ENCODE measurements around the gene MTX1.
"Not testable (repeated sequence)": the region's sequence is repeated elsewhere in the genome, so short reads cannot be mapped to it uniquely, and the experiment has no call there.

Gene MTX1, protein sequence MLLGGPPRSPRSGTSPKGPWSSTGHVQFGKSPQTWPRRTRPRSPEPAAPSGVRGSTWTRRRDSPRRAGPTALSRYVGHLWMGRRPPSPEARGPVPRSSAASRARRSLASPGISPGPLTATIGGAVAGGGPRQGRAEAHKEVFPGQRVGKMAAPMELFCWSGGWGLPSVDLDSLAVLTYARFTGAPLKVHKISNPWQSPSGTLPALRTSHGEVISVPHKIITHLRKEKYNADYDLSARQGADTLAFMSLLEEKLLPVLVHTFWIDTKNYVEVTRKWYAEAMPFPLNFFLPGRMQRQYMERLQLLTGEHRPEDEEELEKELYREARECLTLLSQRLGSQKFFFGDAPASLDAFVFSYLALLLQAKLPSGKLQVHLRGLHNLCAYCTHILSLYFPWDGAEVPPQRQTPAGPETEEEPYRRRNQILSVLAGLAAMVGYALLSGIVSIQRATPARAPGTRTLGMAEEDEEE

DNA sequence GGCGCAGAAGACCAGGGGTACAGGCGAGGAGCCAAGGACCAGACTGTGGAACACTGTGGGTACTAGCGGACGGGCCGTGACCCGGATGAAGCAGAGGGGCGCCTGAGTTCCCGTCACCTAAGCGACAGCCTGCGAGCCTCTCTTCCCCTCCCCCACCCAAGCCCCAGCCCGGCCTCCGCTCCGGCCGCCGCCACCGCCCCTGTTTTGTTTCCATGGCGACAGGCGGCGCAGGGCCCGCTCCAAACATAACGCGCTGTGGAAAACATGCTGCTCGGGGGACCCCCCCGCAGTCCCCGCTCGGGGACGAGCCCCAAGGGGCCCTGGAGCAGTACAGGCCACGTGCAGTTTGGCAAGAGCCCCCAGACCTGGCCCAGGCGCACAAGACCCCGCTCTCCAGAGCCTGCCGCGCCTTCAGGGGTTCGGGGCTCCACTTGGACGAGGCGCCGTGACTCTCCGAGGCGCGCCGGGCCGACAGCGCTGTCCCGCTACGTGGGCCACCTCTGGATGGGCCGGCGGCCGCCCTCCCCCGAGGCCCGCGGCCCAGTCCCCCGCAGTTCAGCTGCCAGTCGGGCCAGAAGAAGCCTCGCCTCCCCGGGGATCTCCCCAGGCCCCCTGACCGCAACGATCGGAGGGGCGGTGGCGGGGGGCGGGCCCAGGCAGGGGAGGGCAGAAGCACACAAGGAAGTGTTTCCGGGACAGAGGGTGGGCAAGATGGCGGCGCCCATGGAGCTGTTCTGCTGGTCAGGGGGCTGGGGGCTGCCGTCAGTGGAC, at the start of gene MTX1:
Gene MTX1, plus strand, starts transcription at position 155 of the 771 bp plus-strand sequence. Its CDS starts 110 bp downstream, at position 265.
- DNase-seq (ENCODE audit: low read depth, low spot score): peak; percentile 81

DNA sequence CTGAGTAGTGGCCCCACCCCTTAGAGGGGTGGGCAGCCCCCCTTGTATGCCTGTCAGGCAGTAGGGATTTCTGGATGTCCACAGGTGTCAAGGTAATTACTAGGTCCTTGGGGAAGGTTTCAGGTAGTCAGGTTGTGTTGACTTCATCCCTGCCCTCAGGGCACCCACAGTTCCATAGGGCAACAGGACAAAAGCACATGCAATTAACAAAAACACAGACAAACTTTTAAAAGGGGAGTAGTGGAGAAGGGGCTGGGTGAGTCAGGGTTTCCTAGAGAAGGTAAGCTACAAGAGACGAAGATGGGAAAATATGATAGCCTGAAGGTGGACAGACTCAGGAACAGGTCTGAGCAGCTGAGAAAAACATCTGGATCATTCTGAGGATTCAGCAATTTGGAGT, 49.5 kb upstream of the MTX1 start:
- no peak for DNase-seq (ENCODE audit: low read depth, low spot score)

DNA sequence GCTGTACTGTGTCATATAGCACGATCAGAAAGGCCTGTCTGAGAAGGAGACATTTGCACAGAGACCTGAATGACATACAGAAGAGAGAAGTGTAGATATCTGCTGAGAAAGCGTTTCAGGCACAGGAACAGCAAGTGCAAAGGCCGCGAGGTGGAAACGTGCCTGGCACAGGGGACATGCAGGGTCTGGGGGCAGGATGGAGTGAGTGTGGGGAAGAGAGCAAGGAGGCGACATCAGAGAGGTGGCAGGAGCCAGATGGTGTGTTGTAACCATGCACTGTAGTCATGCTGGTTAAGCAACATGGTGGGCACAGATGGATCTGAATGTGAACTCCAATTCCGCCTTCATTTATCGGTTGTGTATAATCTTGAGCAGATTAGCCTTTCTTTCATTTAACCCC, 48.4 kb upstream of the MTX1 start:
- DNase-seq (ENCODE audit: low read depth, low spot score): no peak

DNA sequence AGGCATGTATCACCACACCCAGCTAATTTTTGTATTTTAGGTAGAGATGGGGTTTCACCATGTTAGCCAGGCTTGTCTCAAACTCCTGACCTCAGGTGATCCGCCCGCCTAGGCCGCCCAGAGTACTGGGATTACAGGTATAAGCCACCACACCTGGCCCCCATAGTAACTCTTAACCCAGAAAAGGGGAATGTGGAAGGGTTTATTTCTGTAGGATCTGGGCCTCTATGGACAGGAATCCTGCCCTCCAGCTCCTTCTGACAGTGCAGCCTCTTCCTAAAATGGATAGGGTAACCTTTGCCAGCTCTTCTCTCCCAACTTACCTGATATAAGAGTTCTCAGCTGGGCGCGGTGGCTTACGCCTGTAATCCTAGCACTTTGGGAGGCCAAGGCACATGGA, 45.9 kb upstream of the MTX1 start:
- not testable (repeated sequence) for DNase-seq (ENCODE audit: low read depth, low spot score)

DNA sequence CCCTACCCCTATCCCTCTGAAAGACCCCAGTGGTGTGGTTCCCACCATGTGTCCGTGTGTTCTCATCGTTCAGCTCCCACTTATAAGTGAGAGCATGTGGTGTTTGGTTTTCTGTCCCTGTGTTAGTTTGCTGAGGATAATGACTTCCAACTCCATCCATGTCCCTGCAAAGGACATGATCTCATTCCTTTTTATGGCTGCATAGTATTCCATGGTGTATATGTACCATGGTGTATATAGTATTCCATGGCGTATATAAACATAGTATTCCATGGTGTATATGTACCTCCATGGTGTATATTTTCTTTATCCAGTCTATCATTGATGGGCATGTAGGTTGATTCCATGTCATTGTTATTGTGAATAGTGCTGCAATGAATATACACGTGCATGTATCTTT, 44.7 kb upstream of the MTX1 start:
- not testable (repeated sequence) for DNase-seq (ENCODE audit: low read depth, low spot score)

DNA sequence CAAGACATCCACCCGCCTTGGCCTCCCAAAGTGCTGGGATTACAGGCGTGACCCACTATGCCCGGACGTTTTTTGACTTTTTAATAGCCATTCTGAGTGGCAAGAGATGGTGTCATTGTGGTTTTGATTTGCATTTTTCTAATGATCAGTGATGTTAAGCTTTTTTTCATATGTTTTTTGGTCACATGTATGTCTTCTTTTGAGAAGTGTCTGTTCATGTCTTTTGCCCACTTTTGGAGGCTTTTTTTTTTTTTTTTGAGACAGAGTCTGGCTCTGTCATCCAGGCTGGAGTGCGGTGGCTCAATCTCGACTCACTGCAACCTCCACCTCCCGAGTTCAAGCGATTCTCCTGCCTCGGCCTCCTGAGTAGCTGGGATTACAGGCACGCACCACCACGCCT, 43.9 kb upstream of the MTX1 start:
- not testable (repeated sequence) for DNase-seq (ENCODE audit: low read depth, low spot score)

DNA sequence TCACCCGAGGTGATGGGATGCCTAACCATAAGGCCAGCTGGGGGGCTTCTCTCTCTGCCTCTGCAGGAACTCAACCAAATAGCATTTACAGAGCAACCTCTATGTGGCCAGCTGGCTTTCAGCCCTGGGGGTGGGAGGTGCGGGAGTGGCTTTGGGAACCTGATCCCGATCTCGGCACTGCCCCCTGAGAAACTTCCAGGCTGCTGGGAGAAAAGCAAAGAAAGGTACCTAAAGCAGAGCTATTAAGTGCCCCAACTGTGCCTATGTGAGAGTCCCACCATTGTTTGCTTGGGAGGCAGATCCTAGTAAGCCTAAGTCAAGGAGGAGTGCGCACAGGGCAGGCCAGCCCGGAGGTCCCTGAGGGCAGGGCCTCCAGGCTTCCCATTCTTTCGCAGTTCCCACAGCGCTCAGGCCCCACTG, 42.4 kb upstream of the MTX1 start:
- no peak for DNase-seq (ENCODE audit: low read depth, low spot score)

DNA sequence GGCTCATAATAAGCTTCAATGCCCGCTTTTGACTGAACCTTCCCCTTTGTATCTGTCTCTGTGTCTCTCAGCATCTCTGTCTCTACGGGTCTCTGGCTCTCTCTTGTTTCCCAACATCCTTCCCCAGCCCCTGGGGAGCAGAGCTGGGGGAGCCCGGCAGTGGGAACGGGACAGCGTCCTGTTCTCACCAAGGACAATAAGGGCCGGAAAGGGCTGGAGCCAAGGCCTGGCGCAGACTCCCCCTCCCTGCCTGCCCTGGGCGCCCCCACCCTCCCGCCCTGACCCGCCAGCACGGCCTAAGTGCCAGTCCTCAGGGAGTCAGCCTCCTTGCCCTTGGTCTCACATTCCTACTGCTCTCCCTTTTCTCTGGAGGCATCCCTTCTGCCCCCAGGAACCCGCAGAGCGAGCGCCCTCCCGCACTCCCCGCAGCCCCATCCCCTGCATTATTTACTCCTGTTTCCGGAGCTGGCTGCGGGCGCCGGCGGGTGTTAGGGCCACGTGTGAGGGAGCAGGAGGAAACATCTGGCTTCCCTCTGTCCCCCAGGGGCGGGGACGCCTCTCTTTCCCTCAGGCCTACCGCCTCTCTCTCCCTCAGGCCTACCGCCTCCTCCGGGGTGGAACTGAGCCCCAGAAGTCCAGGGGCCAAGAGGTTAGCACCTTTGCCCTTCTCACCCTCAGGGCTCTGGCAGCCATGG, 41.9 kb upstream of the MTX1 start:
- DNase-seq (ENCODE audit: low read depth, low spot score): no peak

DNA sequence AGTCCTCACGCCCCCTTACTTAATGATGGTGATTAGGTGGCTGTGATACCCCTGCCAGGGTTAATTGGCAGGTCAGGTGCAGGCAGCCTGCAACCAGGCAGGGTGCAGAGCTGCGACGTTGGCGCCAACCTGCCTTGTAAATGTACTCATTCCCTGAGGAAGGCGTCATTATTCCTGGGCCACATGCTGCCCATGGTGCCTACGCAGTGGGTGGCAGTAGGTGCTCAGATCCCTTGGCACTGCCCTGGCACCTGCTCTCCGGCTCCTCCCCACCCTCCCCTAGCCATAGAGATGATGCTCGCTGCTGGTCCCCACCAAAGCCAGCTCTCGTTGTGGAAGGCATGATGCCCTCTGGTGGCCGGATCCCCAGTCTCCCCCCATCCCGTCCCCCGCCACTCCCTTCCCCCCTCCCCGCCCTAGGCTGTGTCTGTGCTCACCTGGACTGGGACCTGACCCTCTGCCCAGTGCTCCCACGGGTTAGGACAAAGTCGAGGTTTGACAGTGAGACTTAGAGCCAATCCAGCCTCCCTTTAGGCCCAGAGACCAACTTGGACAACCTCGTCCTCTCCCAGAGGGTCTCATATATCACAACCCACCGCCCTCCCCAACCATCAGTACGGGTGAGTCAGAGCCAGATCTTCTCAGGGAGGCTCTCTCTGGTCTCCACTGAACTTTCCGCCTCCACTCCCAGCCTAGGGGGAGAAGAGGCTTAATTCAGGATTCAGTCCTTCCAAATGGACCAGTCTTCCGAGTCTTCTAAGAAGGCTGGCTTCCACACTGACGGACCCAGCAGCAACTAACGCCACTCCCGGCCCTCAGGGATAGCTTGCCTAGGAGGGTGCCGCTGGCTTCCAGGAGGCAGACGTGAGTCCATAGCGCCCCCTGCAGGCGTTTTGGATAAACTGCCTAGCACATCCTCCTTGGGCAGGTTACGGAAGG, 41.1 kb upstream of the MTX1 start:
- peak; percentile 75 for DNase-seq (ENCODE audit: low read depth, low spot score)

DNA sequence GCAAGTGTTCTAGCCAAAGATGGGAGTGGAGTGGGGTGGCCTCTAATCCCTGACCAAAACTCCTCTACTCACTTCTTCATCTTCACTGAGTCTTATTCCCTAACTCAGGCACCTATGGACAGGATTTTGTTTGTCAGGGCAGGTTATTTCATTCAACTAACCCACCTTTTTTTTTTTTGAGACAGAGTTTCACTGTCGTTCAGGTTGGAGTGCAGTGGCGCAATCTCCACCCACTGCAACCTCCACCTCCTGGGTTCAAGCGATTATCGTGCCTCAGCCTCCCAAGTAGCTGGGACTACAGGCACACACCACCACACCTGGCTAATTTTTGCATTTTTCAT, 40.4 kb upstream of the MTX1 start:
- DNase-seq (ENCODE audit: low read depth, low spot score): not testable (repeated sequence)

DNA sequence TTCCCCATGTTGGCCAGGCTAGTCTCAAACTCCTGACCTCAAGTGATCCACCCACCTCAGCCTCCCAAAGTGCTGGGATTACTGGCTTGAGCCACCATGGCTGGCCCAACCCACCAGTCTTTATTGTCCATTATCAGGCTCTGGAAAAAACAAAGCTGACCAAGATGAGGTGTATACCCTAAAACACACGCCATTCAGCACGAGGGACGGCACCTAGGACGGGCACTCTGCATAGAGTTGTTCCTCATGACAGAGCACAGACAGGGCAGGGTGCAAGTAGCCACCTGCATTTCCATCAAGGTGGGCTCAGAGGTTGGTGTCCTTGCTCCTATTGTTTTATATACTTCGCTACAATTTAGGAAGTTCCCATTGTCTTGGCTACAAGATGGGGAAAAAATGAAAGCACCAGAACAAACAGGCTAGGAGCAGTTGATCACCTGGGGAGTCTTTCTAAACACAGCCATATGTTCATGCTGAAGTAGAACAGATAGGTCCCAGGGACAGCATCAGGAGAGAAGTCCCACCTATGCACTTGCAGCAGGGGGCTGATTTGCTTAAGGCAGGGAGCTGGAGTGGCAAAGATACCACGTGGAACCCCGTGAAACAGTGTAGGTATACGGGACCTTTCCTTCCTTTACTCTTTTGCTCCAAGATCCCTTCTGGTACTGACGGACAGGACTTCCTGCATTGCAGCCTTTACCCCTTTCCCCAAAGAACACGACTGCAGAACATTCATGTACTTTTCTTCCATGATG, 39.9 kb upstream of the MTX1 start:
- no peak for DNase-seq (ENCODE audit: low read depth, low spot score)

DNA sequence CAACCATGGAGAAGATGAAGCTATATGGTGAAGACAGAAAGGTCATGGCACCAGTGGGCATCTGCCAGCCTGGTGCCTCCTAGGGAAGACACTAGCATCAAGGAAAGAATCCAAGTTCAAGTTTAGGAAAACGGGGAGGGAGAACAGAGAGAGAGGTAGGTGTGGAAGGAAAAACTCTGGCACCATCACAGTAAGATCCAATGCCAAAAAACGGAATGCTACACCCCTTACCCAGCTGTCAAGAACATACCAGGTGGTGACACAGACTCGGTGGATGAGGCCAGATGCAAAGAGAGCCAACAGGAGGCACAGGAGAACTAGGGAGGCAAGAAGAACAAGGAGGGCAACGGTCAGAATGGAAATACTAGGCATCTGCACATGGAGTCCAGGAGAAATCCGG, 39.0 kb upstream of the MTX1 start:
- no peak for DNase-seq (ENCODE audit: low read depth, low spot score)

DNA sequence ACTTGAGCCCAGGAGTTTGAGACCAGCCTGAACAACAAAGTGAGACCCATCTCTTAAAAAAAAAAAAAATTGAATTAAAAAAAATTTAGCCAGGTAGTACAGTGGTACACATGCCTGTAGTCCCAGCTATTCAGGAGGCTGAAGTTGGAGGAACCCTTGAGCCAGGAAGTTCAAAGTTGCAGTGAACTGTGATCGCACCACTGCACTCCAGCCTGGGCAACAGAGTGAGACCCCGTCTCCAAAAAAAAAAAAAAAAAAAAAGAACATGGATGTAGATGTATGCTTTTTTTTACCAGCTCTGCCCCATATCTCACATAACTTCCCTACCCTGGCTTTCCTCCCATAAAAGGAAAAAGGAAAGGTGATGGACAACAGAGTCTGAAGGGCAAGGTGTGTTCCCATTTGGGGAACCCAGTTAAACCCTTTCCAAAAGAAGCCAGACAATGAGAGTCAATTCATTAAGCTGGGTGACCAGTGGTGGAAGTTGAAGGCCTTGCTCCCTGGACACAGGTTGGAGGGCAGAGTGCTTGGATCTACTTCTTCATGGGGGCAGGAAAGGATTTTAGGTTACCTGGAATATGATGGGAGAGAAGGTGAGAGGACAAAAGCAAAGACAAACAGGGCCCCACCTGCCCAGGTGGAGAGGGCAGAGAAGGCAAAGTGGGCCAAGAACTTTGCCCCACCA, 38.3 kb upstream of the MTX1 start:
- DNase-seq (ENCODE audit: low read depth, low spot score): no peak

DNA sequence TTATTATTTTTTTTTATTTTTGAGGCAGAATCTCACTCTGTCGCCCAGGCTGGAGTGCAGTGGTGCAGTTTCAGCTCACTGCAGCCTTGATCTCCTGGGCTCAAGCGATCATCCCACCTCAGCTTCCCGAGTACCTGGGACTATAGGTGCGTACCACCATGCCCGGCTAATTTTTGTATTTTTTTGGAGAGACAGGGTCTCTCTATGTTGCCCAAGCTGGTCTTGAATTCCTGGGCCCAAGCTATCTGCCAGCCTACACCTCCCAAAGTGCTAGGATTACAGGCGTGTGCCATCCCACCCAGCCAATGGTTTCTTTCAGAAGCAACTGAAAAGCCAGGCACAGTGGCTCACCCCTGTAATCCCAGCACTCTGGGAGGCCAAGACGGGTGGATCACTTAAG, 37.7 kb upstream of the MTX1 start:
- DNase-seq (ENCODE audit: low read depth, low spot score): no peak

DNA sequence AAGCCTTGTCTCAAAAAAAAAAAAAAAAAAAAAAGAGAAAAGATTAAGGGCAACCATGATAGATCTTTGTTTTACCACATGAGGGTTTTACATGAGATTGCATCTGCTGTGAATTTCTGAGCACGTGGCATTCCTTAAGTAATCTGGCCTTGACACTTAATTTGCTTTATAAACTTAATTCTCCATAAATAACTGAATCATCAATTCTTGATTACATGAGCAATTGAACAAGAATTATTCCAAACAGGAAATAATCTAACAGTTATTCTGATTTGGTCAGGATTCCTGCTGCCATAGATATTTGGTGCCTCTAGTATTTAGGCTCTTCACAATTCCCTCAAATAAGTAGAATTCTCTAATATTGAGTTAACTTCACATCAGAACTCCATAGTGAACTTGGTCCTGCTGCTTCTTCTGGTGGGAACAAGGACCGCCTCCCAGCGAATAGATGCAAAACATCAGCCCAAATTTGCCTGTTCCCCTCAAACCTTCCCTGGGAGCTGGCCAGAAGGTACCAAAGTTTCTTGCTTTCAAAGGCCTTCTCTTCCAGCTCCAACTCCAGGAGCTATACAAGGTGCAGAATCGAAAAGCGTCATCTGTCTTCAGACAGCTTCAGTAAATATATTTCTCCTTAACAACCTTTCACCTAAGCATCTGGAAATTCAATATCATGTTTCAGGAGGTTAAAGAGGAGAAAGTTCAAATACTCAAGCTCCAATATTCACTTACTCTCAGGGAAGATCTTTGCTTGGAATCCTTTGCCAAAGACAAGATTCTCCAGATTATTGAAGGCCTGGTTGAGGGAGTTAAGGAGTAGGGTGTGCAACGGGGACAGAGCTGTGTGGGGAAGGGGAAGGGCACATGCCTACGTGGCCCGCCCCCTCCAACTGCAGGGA, 36.4 kb upstream of the MTX1 start:
- DNase-seq (ENCODE audit: low read depth, low spot score): no peak

DNA sequence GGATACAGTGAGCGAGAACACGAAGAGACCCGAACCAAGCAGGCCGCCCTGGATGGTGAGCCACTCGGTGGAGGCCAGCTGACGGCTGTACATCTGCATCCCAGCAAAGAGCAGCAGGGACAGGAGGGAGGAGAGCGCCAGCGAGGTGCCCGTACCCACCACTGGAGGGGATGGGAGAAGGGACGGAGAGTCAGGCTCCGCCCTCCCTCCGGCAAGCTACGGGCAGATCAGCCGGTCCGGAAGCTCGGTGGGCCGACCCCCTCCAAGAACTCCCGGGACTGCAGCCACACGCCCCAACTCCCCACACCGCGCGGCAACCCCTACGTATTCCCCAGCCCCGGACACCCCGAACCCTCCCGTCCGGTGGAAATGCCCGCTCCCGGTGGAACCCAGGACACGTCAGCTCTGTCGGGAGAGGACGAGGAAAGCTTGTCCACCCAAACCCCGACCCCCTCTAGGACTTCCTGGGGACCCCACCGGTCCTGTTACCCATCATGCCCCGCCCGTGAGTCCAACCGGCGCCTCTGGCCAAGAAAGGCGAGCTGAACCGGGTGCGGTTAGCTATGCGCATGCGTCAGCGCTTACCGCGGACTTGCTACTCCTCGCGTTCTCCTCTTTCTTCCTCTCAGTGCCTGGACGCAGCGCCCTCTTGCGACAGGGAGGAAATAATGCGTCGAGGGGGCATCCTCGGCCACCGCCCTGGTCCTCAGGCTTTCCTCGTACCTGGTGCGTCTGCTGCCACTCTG, 35.6 kb upstream of the MTX1 start, which contains the start of gene KRTCAP2:
Gene KRTCAP2, minus strand, starts transcription at position 573 of the 746 bp plus-strand sequence. Its CDS starts 80 bp downstream, at position 493.
- DNase-seq (ENCODE audit: low read depth, low spot score): peak; percentile 93

DNA sequence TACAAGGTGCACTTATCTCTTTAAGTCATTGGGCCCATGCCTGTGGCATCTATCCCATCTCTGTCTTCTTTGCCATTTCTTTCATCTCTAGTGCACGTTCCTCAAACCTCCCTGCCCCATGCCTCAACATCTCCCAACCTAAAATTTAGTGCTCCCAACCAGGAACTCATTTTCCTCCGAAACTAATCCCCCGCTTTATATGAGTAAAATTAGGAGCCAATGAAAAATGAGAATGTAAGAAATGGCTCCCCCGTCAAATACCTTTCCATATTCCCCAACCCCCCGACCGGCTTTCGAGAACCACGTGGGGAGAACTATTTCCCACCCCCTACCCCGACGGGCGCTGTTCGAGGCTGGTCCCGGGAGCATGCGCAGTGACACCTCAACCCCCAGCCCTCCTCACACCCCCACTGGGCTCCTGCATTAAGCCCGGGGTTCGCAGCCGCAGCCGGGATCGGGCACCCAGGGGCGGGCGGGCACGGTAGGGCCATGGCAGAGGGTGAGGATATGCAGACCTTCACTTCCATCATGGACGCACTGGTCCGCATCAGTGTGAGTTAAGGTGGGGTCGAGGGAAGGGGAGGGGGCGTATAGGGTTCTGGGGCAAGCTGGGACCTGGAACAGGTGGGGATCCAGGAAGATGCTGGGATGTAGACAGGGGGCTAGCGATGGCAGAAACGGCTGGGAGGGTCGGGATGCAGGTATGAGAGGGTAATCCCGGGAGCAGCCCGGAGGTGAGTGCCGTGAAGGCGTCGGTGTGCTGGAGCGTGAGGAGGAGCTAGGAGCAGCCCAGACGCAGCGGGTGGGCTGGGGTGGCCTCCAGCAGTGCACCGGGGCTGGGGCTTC, 34.8 kb upstream of the MTX1 start, which contains the start of gene TRIM46:
Gene TRIM46, plus strand, starts transcription at position 372 of the 846 bp plus-strand sequence. Its CDS starts 118 bp downstream, at position 490.
- no peak for DNase-seq (ENCODE audit: low read depth, low spot score)

Data from activated CD4-positive, CD25-positive, alpha-beta regulatory T cell treated with anti-CD3 and anti-CD28 coated beads, Interleukin-2, amount 50 U/mL, for 16 hours (primary cell).